ENCODE results near the gene THSD4. TPM values are rescaled to one million over a fixed set of nuclear protein-coding genes. Genes with fewer than 3 reads are reported as not detected.

Gene THSD4
- total and polyA plus RNA-seq, 9 of the 15 experiments (the other 6 are each of a cell fraction or from before 2014, with no cell fraction given), result 0.04 TPM; not detected in 5

GRCh38 chr15:71357321-71357732 is 242.1 kb downstream of the THSD4 start (continued):
- TF ChIP-seq CXXC5 (CRISPR knock-in tag; IDR thresholded peaks at IDR 0.05) (no peak), ASH1L (IDR thresholded peaks at IDR 0.05; ENCODE audit: borderline replicate concordance, low read depth, partially characterized antibody) (no peak), NFIC (IDR thresholded peaks at IDR 0.05) (no peak), GABPB2 (CRISPR knock-in tag; conservative IDR thresholded peaks at IDR 0.05) (no peak)

- ATAC-seq (no peak), DNase-seq (ENCODE audit: extremely low read depth in 1 of 4, low spot score in 3 of 4) (no peak), FAIRE-seq (no peak)
- H2AFZ ChIP-seq (ENCODE audit: low read depth, low read length), result no peak overlapping the region
- H3K27me3 ChIP-seq (ENCODE audit: control insufficient read depth in 2 of 2, insufficient read depth in 2 of 2, low read length in 2 of 2), result peaks cover 0 to 12% of the 10 kb centered on the region in 2 experiments; a peak in 1 of 5 replicates
- no peaks in the 10 kb centered on the region for H4K20me1 ChIP-seq (replicated peaks; ENCODE audit: control insufficient read depth, insufficient read depth, low read length)
- no peaks in the 10 kb centered on the region for H3K4me1 ChIP-seq (replicated peaks in 1 of 2; ENCODE audit: control insufficient read depth in 2 of 2, insufficient read depth in 2 of 2, low read length in 2 of 2)
- no peak overlapping the region for H3K4me3 ChIP-seq
- no peaks in the 10 kb centered on the region for H3K79me2 ChIP-seq (ENCODE audit: control insufficient read depth, insufficient read depth, low read length)
- no TSS peak for BruUV-seq (replicated peaks)
- H3K36me3 ChIP-seq (ENCODE audit: control insufficient read depth, insufficient read depth, low read length), result no peaks in the 10 kb centered on the region
- in situ Hi-C loops (cut with MboI), result no loop called here
- intact Hi-C loops (cut with micrococcal nuclease), result no loop called here
- H3K4me2 ChIP-seq (ENCODE audit: insufficient read depth, low read length), result no peak overlapping the region
- H3K9me3 ChIP-seq (replicated peaks; ENCODE audit: control insufficient read depth, insufficient read depth, low read depth, low read length), result no peaks in the 10 kb centered on the region
- CTCF ChIA-PET (ENCODE audit: low intra/inter-chr PET ratio), result no interaction called here
- no peak overlapping the region for H3K27ac ChIP-seq (ENCODE audit: extremely low read depth, low read depth, low read length)
- POLR2A ChIA-PET, result no interaction called here
- H3K9me1 ChIP-seq (ENCODE audit: control insufficient read depth, insufficient read depth, low read length), result no peaks in the 10 kb centered on the region
- WGBS (ENCODE audit: insufficient coverage, low coverage, missing lambda C conversion rate), result 6% methylated on average over 4 of the region's 4 CpGs
- H3K9ac ChIP-seq (ENCODE audit: insufficient read depth in 1 of 2, low read depth in 2 of 2, low read length in 2 of 2), result no peak overlapping the region
- no peak for TF ChIP-seq RAD21 (CRISPR knock-in tag; conservative IDR thresholded peaks at IDR 0.05 in 1 of 2, IDR thresholded peaks at IDR 0.05 in 1 of 2)
- no peak for TF ChIP-seq ZNF239 (CRISPR knock-in tag; IDR thresholded peaks at IDR 0.05)
- TF ChIP-seq STAT5B (CRISPR knock-in tag; IDR thresholded peaks at IDR 0.05), result no peak
- no peak for TF ChIP-seq PTBP1 (IDR thresholded peaks at IDR 0.05; ENCODE audit: low read depth, low read length)
- no peak for TF ChIP-seq ZNF395 (CRISPR knock-in tag; IDR thresholded peaks at IDR 0.05)
- no peak for TF ChIP-seq RBM39 (optimal IDR thresholded peaks at IDR 0.05; ENCODE audit: low read depth, low read length)
- TF ChIP-seq MCM7 (IDR thresholded peaks at IDR 0.05), result no peak
- TF ChIP-seq ETV5 (CRISPR knock-in tag; IDR thresholded peaks at IDR 0.05; ENCODE audit: low read depth), result no peak
- TF ChIP-seq GATA2 (CRISPR knock-in tag; IDR thresholded peaks at IDR 0.05), result no peak
- TF ChIP-seq HINFP (tag; conservative IDR thresholded peaks at IDR 0.05; ENCODE audit: low read depth), result no peak
- TF ChIP-seq ZNF398 (CRISPR knock-in tag; IDR thresholded peaks at IDR 0.05), result no peak
- TF ChIP-seq ZNF280B (CRISPR knock-in tag; IDR thresholded peaks at IDR 0.05), result no peak
These were observed 242.7 kb downstream of the THSD4 start for GRCh38 chr15:71357967-71358366.
